ENCODE data around the gene EN2.

Gene EN2

DNA sequence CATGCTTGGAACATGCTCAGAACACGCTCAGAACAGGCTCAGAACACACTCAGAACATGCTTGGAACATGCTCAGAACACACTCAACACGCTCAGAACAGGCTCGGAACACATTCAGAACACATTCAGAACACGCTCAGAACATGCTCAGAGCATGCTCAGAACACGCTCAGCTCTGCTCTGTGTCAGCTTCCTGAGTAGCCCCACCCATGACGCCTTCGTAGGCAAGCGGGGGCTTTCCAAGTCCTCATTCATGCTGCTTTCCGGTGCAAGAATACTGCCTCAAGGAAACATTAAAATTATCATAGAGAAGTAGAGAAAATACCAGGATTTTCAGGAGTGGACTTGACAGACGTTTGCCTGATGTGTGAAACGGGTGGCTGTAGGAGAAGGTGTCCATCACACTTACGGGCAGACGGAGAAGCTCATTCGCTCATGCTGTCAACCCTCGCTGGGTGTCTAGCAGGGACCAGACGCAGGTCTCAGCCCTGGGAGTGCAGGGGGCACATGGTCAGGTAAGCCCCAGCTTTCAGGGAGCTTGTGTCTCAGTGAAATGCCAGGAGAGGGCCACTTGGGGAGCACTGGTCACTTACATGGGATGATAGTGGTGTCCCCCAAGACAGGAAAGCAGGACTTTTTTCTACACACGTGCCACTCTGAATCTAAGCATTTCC lies 24.7 kb downstream of the EN2 start:
- no peak overlapping the region for H3K4me3 ChIP-seq (ENCODE audit: low read depth, low read length)
- TF ChIP-seq, protein P1, sequence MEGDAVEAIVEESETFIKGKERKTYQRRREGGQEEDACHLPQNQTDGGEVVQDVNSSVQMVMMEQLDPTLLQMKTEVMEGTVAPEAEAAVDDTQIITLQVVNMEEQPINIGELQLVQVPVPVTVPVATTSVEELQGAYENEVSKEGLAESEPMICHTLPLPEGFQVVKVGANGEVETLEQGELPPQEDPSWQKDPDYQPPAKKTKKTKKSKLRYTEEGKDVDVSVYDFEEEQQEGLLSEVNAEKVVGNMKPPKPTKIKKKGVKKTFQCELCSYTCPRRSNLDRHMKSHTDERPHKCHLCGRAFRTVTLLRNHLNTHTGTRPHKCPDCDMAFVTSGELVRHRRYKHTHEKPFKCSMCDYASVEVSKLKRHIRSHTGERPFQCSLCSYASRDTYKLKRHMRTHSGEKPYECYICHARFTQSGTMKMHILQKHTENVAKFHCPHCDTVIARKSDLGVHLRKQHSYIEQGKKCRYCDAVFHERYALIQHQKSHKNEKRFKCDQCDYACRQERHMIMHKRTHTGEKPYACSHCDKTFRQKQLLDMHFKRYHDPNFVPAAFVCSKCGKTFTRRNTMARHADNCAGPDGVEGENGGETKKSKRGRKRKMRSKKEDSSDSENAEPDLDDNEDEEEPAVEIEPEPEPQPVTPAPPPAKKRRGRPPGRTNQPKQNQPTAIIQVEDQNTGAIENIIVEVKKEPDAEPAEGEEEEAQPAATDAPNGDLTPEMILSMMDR (IDR thresholded peaks at IDR 0.05; ENCODE audit: borderline replicate concordance, insufficient read depth, low read depth, low read length): no peak

DNA sequence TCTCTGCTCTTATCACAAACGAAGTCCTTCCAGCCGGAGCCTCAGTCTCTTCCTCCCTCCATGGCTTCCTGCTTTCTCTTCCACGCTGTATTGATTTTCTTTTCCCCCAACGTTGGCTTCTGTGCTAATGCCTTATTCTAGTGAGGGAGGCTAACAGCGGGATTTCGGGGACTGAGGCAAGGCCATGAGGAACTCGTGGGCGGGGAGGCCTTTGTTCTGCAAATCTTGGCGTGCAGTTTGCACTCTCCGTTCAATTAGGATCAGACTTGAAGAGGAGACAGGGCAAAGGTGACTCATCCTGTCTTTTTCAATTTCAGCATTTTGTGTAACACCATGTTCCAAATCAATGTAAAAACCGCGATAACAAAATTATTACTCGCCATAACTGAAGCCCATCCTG lies 25.3 kb downstream of the EN2 start:
- TF ChIP-seq, protein P1 (IDR thresholded peaks at IDR 0.05; ENCODE audit: borderline replicate concordance, insufficient read depth, low read depth, low read length): no peak
- H3K4me3 ChIP-seq (ENCODE audit: low read depth, low read length): no peak overlapping the region

GRCh38 chr7:155483868-155484325 lies 26.0 kb downstream of the EN2 start:
- no peak overlapping the region for H3K4me3 ChIP-seq (ENCODE audit: low read depth, low read length)
- TF ChIP-seq, protein P1 (IDR thresholded peaks at IDR 0.05; ENCODE audit: borderline replicate concordance, insufficient read depth, low read depth, low read length): no peak

GRCh38 chr7:155484483-155485399 lies 26.8 kb downstream of the EN2 start:
- TF ChIP-seq, protein P1 (IDR thresholded peaks at IDR 0.05; ENCODE audit: borderline replicate concordance, insufficient read depth, low read depth, low read length): no peak
- H3K4me3 ChIP-seq (ENCODE audit: low read depth, low read length): no peak overlapping the region

GRCh38 chr7:155486783-155487508 lies 29.0 kb downstream of the EN2 start:
- H3K4me3 ChIP-seq (ENCODE audit: low read depth, low read length): no peak overlapping the region
- TF ChIP-seq, protein P1 (IDR thresholded peaks at IDR 0.05; ENCODE audit: borderline replicate concordance, insufficient read depth, low read depth, low read length): no peak

DNA sequence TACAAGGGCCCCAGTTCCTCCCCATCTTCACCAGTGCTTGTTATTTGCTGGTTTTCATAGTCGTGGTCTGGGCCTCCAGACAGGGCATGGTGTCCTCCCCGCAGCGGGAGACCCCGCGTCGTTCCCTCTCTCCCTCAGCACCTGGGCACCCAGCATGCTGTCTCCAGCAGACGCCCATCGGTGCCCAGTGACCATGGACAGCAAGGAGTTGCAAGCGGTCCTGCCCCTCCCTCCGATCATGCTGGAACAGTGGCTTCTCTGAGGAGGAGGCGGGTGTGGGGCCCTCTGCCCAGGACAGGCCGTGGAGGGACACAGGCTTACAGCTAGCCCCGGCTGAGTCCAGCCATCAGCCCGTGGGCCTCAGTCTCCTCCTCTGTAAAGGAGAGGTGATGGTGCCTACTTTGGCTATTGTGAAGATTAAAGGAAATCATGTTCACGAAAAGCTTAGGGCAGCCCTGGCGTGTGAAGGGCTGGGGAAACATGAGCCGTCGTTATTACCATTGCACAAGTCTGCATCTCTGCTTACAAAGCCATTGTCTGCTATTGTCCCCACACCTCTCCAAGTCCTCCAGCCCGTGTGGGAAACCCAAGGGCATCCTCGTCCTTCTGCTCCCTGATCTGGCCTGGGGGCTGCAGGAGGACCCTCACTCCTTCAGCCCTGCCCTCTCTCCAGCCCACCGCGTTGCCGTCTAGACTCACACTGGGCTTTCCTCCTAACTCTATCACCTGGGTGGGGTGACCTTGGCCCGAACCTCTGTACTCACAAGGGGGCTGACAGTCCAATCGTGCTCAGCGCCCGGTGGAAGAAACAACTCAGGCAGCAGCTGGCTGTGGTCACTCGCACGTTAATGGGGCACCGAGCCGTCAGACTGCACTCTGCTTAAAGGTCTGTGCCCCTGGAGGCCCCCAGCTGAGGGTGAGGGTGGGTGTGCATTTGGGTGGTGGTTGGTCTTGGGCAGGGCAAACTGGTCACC lies 29.9 kb downstream of the EN2 start:
- TF ChIP-seq, protein P1 (IDR thresholded peaks at IDR 0.05; ENCODE audit: borderline replicate concordance, insufficient read depth, low read depth, low read length): no peak
- H3K4me3 ChIP-seq (ENCODE audit: low read depth, low read length): no peak overlapping the region

Measured in GM12875 (cell line).